ENCODE results near the gene P2RY6. TPM values are rescaled to one million over a fixed set of nuclear protein-coding genes. Genes with fewer than 3 reads are reported as not detected.

Gene P2RY6
- total and polyA plus RNA-seq, 8 donors = 0.24 to 4.1 (median 0.98) TPM; not detected in 1

DNA sequence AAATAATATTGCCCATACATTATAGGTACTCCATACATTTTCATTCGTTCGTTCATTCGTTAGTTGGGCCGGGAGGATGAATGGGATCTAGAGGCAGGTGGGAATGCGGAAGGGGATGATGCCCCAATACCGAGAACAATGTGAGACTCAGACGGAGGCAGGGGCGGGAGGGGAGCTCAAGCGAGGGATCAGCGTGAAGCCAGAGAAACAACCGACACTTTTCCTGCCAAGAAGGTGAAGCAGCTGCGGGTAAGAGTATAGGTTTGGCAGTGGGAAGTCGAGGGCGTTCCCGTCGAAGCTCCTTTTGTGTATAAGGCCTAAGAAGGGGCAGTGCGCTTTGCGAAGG is 34.8 kb downstream of the P2RY6 start:
- intact Hi-C loops (cut with DNase I) = no loop called here
- WGBS, 2 donors = 11 to 14% methylated on average over 18 of the region's 18 CpGs
- Histone ChIP-seq H3K27ac (peak overlapping the region in 2 of 4 donors; percentile 81 to 85), H3K36me3 (no peaks in the 10 kb centered on the region), H3K4me1 (peaks cover 0 to 6% (median 0%) of the 10 kb centered on the region in 3 donors), H3K27me3 (no peaks in the 10 kb centered on the region), H3K9me3 (no peaks in the 10 kb centered on the region), H3K4me3 (peak overlapping the region in 2 of 4 donors; percentile 60 to 64)
- FAIRE-seq = no peak
- peak in 3 of 4 donors; percentile 0 to 2 (median 1) for ATAC-seq
- TF ChIP-seq, protein P1, sequence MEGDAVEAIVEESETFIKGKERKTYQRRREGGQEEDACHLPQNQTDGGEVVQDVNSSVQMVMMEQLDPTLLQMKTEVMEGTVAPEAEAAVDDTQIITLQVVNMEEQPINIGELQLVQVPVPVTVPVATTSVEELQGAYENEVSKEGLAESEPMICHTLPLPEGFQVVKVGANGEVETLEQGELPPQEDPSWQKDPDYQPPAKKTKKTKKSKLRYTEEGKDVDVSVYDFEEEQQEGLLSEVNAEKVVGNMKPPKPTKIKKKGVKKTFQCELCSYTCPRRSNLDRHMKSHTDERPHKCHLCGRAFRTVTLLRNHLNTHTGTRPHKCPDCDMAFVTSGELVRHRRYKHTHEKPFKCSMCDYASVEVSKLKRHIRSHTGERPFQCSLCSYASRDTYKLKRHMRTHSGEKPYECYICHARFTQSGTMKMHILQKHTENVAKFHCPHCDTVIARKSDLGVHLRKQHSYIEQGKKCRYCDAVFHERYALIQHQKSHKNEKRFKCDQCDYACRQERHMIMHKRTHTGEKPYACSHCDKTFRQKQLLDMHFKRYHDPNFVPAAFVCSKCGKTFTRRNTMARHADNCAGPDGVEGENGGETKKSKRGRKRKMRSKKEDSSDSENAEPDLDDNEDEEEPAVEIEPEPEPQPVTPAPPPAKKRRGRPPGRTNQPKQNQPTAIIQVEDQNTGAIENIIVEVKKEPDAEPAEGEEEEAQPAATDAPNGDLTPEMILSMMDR (IDR thresholded peaks at IDR 0.05) = no peak
- peak in 1 of 6 donors; percentile 46 for DNase-seq

- H3K36me3 ChIP-seq = no peaks in the 10 kb centered on the region
- peak; percentile 92 to 99 (median 97) for DNase-seq
- H3K27me3 ChIP-seq = no peaks in the 10 kb centered on the region
- H3K9me3 ChIP-seq = no peaks in the 10 kb centered on the region
- peak; percentile 78 to 84 (median 81) for ATAC-seq
- peak overlapping the region; percentile 85 to 93 (median 89) for H3K27ac ChIP-seq
- TF ChIP-seq, protein P1 (IDR thresholded peaks at IDR 0.05) = peak; percentile 63 to 72 (median 66)
- 1% methylated on average over 32 to 56 of the region's 56 CpGs for whole genome bisulfite sequencing, 2 donors
- intact Hi-C loops (cut with DNase I) = no loop called here
- no peak for FAIRE-seq
- H3K4me1 ChIP-seq = peaks cover 0 to 6% (median 0%) of the 10 kb centered on the region in 3 donors
- peak overlapping the region; percentile 40 to 64 (median 56) for H3K4me3 ChIP-seq
Observed at GRCh38 chr11:73307323-73308002, 35.3 kb downstream of the P2RY6 start.

GRCh38 chr11:73308003-73308960 is 36.1 kb downstream of the P2RY6 start, which contains the start of gene ARHGEF17:
Gene ARHGEF17, plus strand, starts transcription at chr11:73308276. Its CDS starts 363 bp downstream, at chr11:73308639.
- peak within 1 kb of the TSS; percentile 85 to 93 (median 89) for H3K27ac ChIP-seq
- no peaks in the 10 kb centered on the region for H3K36me3 ChIP-seq
- 1% methylated on average over 80 to 105 of the region's 105 CpGs for WGBS, 2 donors
- H3K9me3 ChIP-seq = no peaks in the 10 kb centered on the region
- intact Hi-C loops (cut with DNase I) = no loop called here
- DNase-seq (peak; percentile 42 to 81 (median 68)), FAIRE-seq (no peak), ATAC-seq (peak; percentile 40 to 55 (median 45))
- TF ChIP-seq, protein P1 (IDR thresholded peaks at IDR 0.05) = no peak
- no peaks in the 10 kb centered on the region for H3K27me3 ChIP-seq
- peak within 1 kb of the TSS; percentile 40 to 64 (median 56) for H3K4me3 ChIP-seq
- H3K4me1 ChIP-seq = peaks cover 0 to 6% (median 0%) of the 10 kb centered on the region in 3 donors

DNA sequence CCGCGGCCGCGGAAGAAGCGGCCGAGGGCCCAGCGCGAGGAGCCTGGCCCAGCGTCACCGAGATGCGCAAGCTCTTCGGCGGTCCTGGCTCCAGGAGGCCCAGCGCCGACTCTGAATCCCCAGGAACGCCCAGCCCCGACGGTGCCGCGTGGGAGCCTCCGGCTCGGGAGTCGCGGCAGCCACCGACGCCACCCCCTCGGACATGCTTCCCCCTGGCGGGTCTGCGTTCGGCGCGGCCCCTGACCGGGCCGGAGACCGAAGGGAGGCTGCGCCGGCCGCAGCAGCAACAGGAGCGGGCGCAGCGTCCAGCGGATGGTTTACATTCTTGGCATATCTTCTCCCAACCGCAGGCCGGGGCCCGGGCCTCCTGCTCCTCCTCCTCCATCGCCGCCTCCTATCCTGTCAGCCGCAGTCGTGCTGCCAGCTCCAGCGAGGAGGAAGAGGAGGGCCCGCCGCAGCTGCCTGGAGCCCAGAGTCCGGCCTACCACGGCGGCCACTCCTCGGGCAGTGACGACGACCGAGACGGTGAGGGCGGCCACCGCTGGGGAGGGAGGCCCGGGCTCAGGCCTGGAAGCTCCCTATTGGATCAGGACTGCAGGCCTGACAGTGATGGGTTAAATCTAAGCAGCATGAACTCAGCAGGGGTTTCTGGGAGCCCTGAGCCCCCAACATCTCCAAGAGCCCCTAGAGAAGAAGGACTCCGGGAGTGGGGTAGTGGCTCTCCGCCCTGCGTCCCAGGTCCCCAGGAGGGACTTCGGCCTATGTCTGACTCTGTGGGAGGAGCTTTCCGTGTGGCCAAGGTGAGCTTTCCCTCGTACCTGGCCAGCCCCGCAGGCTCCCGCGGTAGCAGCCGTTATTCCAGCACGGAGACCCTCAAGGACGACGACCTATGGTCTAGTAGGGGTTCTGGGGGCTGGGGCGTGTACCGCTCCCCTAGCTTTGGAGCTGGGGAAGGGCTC is 37.1 kb downstream of the P2RY6 start:
- no peaks in the 10 kb centered on the region for H3K9me3 ChIP-seq
- H3K36me3 ChIP-seq = no peaks in the 10 kb centered on the region
- H3K4me1 ChIP-seq = peaks cover 0 to 6% (median 0%) of the 10 kb centered on the region in 3 donors
- FAIRE-seq = no peak
- TF ChIP-seq, protein P1 (IDR thresholded peaks at IDR 0.05) = no peak
- 24 to 31% methylated on average over 55 to 78 of the region's 78 CpGs for WGBS, 2 donors
- H3K27me3 ChIP-seq = no peaks in the 10 kb centered on the region
- peak overlapping the region; percentile 85 to 93 (median 89) for H3K27ac ChIP-seq
- intact Hi-C loops (cut with DNase I) = no loop called here
- ATAC-seq = peak; percentile 23 to 54 (median 28)
- peak overlapping the region; percentile 40 to 64 (median 56) for H3K4me3 ChIP-seq
- peak; percentile 59 to 91 (median 72) for DNase-seq

All from pancreas (tissue), 10 donors.